ENCODE measurements around the gene FYCO1.

FYCO1 gene

DNA sequence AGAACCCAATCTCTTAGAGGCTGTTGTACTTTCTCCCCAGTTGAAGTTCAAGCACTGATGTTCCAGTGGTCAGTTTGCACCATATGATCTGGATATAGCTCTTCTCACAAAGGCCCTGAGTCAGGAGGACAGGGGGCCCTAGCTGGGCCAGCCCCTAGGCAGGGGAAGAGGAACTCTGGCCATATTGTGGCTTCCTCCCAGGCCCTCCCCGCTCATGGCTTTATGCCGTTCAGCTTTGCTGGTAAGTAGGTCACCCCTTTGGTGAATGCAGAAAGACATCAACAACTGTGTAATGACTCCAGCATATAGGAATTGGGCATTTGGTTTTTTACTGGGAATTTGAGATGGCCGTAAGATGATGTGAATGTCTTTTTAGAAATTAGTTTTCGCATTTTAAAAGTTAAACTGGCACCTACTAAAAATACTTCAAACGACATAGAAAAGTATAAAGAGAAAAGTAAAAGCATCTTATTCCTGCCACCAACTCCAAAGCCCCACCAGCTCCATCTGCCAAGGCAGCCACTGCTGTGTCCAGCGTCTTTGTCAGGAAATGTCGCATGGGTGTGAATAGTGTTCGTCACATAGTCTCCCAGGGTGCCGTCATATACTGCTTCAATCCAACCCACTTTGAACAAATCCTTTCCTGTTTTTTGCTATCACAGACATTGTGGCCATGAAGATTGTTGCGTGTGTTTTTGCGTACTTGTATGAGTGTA, 84.0 kb downstream of the FYCO1 start:
- no peak for DNase-seq

DNA sequence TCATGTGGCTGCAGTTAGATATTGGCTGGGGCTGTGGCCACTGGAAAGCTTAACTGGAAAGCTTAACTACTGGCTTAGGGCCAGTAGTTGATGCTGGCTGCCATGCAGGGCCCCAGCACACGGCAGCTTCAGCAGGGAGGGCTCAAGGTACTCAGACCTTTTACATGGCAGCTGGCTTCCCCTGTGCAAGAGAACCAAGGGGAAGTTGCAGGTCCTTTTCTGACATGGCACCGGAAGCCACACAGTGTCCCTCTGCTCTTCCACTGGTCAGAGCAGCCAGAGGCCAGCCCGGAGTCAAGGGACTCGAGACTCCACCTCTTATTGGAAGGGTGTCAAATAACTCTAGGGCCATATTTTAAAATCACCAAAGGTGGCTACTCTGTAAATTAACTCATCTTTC, 84.7 kb downstream of the FYCO1 start:
- DNase-seq = no peak

GRCh38 chr3:45909542-45909941, 86.1 kb downstream of the FYCO1 start:
- no peak for DNase-seq

- DNase-seq = no peak
Observed at GRCh38 chr3:45908761-45909160, 86.9 kb downstream of the FYCO1 start.

DNA sequence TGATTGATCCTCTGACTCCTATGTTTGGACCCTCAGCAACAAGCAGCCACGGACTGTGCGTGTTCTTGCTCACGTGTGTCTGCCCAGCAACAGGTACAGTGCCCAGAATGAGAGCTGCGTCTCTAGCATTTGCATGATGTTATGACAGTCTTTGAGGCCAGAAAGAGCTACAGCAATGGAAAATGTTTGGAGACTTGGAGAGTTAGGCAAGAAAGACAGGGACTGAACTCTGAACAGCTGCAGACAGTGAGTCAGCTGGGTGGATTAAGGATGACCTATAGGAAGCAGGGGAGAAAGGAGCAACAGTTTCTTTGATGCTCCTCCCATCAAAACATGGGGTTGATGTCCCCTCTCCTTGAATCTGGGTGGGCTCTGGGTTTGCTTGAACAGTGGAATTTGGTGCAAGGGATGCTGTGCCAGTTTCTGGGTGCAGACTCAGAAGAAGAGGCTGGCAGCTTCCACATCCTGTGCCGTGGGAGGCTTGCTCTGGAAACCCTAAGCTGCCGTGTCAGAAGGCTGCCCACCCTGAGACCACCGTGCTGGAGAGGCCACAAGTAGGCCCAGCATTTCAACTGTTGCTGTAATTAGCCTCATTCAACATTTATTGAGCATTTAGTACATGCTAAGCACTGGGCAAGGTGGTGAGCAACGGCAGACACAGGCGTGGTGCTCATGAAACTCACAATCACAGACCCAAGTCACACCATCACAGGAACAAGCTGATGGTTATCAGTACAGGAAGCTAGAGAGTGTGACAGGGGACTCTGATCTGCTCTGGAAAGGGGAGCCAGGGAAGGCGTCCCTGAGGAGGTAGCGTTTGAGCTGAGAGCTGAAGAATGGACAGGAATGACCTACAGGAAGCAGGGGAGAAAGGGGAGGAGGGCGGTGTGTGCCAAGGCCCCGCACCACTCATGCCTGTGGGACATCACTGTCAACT, 87.6 kb downstream of the FYCO1 start:
- no peak for DNase-seq

GRCh38 chr3:45906681-45907407, 88.8 kb downstream of the FYCO1 start:
- DNase-seq = peak in 1 of 2 experiments; percentile 16

DNA sequence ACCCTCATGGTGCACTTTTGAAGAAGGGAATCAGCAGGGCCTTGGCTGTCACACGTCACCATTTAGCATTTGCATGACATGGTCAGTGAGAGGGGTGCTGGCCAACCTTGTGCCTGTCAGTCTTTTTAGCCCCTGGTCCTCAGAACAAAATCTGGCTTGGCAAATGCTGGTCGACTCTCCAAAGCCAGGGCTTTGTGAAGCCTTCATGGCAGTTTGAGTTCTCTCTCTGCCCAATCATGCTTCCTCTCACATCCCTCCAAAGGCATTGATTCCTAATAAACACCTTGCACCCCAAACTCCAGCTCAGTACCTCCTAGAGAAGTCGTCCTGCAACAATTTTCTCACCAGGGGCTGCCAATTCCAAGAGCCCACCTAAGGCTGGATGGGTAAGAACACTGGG, 89.9 kb downstream of the FYCO1 start:
- no peak for DNase-seq

DNA sequence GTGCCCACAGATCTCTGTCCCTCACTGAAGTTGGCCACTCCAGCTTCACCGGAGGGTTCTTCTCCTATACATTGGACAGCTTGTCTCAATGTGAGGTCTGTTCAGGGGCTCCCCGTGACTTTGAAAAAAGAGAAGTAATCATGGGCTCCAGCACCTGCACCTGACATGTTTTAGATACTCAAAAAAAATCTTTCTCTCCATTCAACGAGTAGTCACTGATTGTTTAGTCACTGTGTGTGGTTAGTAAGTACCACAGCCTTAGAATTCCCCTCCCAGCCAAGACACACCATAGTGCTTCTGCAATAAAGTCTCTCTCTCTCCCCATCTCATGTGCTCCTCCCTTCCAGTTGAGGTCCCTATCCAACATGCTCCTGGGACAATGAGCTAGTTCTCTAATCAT, 90.7 kb downstream of the FYCO1 start:
- DNase-seq = no peak

GRCh38 chr3:45896956-45897355, 98.7 kb downstream of the FYCO1 start:
- DNase-seq = no peak

DNA sequence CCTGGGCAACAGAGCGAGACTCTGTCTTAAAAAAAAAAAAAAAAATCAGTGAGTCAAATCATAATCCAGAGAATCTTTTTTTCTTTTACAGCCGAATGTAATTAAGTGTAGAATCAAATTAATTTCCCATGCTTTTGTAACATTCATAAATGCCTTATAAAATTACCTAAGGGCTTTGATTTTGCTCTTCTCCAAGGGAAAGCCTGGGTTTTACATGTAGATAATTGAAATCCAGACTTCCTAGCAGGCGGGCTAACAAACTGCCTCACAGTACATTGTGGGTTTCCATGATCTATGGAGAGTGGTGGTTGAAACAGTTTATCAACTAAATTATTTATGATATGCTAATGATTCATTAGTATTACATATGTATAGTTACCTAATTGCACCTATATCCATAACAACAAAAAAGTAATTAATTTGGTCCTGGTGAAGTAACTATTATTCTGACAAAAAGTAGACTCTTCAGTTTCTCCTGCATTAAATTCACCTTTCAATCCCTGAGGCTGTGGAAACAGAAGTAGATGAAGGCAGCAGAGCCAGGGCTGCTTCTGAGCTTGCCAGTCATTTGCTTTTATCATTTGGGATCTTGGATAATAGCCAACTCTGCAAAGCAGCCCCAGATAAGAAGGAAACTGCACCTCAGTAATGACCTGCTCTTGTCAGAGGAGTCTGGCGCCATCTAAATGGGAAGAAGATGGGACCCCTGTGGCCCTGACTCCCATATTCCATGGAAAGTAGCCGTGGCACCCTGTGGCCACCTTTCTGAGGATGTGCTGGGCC, 99.7 kb downstream of the FYCO1 start:
- no peak for DNase-seq

DNA sequence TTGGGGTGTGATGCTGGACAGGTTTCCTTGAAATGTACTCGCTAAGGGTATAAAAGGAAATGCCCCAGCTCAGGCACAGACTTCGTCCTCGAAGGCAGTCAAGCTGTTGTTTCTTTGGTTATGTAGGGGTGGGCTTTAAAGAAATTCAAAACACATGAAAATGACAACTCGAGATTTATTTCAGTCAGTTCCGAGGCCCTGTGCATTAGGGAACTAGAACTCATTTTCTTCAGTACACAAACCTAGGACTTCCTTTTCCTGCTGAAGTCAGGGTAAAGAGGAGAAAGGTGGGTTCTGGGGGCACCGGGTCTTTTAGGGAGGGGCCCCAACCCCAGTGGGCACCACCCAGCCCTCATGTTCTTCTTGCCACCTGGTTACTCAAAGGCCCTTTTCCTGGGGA, 101.6 kb downstream of the FYCO1 start:
- DNase-seq = no peak

DNA sequence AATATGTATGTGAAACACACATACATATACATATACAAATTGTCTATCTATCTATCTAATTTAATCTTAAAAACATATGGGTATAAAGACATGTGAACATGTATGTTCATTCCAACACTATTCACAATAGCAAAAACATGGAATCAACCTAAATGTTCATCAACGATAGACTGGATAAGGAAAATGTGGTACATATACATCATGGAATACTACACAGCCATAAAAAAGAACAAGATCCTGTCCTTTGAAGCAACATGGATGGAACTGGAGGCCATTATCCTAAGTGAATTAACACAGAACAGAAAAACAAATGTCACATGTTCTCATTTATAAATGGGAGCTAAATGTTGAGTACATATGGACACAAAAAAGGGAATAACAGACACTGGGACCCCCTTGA, 103.5 kb downstream of the FYCO1 start:
- DNase-seq = no peak

GRCh38 chr3:45890405-45890804, 105.2 kb downstream of the FYCO1 start:
- DNase-seq = peak; percentile 4 to 19

GRCh38 chr3:45889337-45889736, 106.3 kb downstream of the FYCO1 start:
- no peak for DNase-seq

- no peak for DNase-seq
Observed at GRCh38 chr3:45887759-45888511, 107.7 kb downstream of the FYCO1 start.

- no peak for DNase-seq
Observed at GRCh38 chr3:45887285-45887684, 108.3 kb downstream of the FYCO1 start.

- DNase-seq = no peak
Observed at GRCh38 chr3:45885979-45886705, 109.5 kb downstream of the FYCO1 start, which contains the start of gene CCR9. Gene CCR9, plus strand, starts transcription at chr3:45886543. Its CDS starts 8,391 bp downstream, at chr3:45894934.

DNA sequence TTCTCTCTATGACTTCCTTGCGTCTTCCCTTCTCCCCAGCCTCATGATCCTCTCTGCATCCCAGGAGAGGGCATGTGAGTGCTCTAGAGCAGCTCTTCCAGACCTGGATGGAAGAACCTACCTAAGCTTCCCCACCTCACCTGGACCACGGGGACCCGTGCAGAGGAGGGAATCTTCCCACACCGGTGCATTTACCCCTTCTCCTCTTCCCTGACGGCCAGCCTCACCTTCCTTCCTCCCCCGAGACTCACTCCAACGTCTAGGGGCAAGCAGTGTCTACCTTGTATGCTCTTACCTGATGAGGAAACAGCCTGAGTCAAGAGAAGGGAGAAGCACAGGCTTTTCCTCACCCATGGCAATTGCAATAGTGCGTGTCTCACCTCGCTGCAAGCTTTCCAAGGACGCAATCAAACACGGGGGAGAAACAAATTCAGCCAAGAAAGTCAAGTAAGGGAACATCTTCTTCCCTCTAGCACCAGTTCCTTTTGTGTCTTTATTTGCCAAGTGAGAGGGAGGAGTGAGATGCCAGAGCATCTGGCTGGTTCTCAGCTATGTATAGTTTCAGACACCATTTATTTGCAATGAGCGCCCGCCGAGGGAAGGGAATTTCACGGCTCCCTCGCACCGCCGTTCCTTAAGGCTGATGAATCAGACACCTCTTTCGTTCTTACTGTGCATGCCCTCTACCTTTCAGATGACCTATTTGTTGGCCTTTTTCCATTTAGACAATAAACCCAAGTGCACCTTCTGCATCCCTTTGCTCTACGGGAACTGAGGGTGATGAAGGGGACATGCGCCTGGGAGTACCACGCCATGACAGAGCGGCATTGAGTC, 111.0 kb downstream of the FYCO1 start:
- DNase-seq = no peak

DNA sequence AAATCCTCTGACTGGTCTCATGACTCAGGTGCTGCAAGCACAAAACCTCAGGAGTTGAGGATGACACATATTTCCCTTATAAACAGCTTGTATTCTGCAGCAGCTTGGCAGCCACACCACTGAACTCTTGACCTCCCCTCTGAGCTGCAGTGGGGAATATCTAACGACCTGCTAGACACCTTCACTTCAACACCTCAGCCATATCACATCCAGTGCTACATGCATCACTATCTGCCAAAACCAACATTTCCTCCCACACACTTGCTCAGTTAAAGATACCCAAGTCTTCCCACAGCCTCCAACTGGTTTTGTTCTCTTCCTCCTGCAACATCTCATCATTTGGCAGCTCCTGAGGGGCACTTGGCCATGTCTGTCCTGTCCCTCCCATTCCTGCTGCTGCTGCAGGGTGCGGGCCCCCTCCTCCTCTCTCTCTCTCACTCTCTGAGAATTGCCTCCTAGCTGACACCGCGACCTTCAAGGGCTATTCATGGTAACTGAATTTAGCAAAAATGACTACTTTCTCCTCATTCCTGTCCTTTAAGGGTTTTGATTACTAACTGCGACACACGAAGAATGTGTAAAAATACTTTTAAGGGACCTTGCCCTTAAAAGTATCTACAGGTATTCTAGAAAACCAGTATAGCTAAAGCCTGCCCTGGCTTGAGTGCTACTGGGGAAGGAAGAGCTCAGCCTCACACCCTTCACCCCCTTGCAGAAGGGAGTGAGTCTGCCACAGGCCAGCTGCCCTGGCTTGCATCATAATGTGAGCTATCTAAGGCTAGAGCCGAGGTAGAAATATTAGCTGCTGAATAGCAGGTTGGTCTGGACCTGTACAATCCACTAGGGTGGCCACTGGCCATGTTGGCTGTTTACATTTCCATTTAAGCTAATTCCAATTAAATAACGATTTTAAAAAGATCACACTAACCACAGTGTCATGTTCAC, 114.3 kb downstream of the FYCO1 start:
- no peak for DNase-seq

All from SHP77 (cell line).